Aorta (tissue), 5 donors: ENCODE results near the gene PTGR1. TPM values are rescaled to one million over a fixed set of nuclear protein-coding genes. Genes with fewer than 3 reads are reported as not detected.

Experiments
- ATAC-seq: fragments of 200-7000 bp; cut with Tn5 transposase; one replicate; pipeline ENCODE4 v1.9.1; 2022; ENCODE audit warnings: moderate library complexity; ENCODE audit not compliant: low FRiP score
- DNase-seq, 2 donors: peaks; one replicate each; pipeline ENCODE4 v3.0.0-alpha.2; 2020
- H3K27ac ChIP-seq, 2 donors: one replicate each; pipeline ENCODE4 v1.5.1; 2013; ENCODE audit warnings: low read length in 2 of 2, mild to moderate bottlenecking in 2 of 2, moderate library complexity in 2 of 2, control low read depth in 1 of 2, inconsistent platforms in 1 of 2, low read depth in 1 of 2
- H3K27me3 ChIP-seq, 2 donors: one replicate each; pipeline ENCODE4 v1.6.1; 2013; ENCODE audit warnings: control low read depth in 1 of 2, low read length in 1 of 2, mild to moderate bottlenecking in 1 of 2, moderate library complexity in 1 of 2; ENCODE audit not compliant: insufficient read depth in 2 of 2, control insufficient read depth in 1 of 2
- H3K36me3 ChIP-seq, 2 donors: one replicate each; pipeline ENCODE4 v1.6.1; 2013; ENCODE audit warnings: control low read depth in 1 of 2, low read length in 1 of 2, mild to moderate bottlenecking in 1 of 2; ENCODE audit not compliant: insufficient read depth in 2 of 2, control insufficient read depth in 1 of 2
- H3K4me1 ChIP-seq, 2 donors: one replicate each; pipeline ENCODE4 v1.6.1; 2013; ENCODE audit warnings: low read length in 2 of 2, control low read depth in 1 of 2, mild to moderate bottlenecking in 1 of 2, moderate library complexity in 1 of 2; ENCODE audit not compliant: insufficient read depth in 2 of 2, control insufficient read depth in 1 of 2
- H3K4me3 ChIP-seq, 2 donors: one replicate each; pipeline ENCODE4 v1.5.1; 2013; ENCODE audit warnings: low read length in 2 of 2, control low read depth in 1 of 2, mild to moderate bottlenecking in 1 of 2
- H3K9me3 ChIP-seq: one replicate; pipeline ENCODE4 v1.6.1; 2013; ENCODE audit warnings: mild to moderate bottlenecking, low read length; ENCODE audit not compliant: control insufficient read depth
- WGBS, 2 donors: extraction: QIAGEN DNeasy Blood & Tissue Kit; methylation state at CpG; one replicate each; pipeline ENCODE4 v1.1.7; 2013; 5-methylcytosine and 5-hydroxymethylcytosine counted together
- intact Hi-C, 2 donors: fragments of 100-400 bp; cut with DNase I; formaldehyde crosslinking; loops; one replicate each; pipeline versions ENCODE4 v1.14.2 to v1.15.0; 2022
- polyA plus RNA-seq, 2 donors: library from polyadenylated mRNA; stranded (reverse); fragments of 200-250 nt; gene quantifications; one replicate each; pipeline ENCODE4 v1.2.3, GENCODE V29; 2013
- total RNA-seq, 2 donors: library from RNA; stranded (reverse); fragmentation: NEBNext Ultra II Directional; extraction: Animal tissue kit (Norgen Biotek cat#: 25700); gene quantifications; one replicate each; pipeline ENCODE4 v1.2.1, GENCODE V29; 2021
- donor health status: healthy with polysubstance abuse.
- donor health status: Bipolar disorder and iron deficiency.
- donor health status: DM: no; HTN: no; CAD: no.
- donor health status: DM: no; HTN: no; CAD: no.
- donor health status: DM: yes; HTN: yes; CAD: no.

Gene PTGR1
- total and polyA plus RNA-seq, 4 donors, result 18.2 to 138 (median 39.5) TPM

DNA sequence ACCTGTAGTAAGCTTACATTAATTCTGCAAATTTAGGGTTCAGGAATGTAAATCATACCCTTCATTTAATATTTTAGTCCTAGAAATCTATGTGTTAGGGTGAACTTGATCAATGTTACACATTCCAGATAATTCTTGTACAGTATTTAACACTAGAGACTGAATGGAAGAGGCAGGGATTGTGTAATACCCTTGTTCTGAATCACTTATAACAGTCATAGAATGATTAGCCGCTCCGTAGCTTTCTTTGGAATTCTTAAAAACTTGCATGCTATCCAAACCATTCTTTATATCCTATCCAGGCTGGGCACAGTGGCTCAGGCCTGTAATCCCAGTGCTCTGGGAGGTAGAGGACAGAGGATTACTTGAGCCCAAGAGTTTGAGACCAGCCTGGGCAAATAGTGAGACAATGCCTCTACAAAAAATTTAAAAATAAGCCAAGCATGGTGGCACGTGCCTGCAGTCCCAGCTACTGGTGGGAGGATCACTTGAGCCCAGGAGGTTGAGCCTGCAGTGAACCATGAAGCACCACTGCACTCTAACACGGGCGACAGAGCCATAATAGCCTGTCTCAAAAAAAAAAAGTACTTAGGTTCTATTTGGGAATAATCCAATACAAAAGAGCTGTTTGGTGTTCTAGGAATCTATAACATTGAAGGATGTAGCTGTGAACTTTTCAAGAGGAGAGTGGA lies 66.2 kb downstream of the PTGR1 start:
- H3K4me1 ChIP-seq, result no peaks in the 10 kb centered on the region
- no peak overlapping the region for H3K27ac ChIP-seq
- H3K4me3 ChIP-seq, result no peak overlapping the region
- intact Hi-C loops, result no loop called here
- ATAC-seq (no peak), DNase-seq (no peak)
- peaks cover 15 to 16% of the 10 kb centered on the region in 2 donors for H3K36me3 ChIP-seq
- peaks cover 22% of the 10 kb centered on the region for H3K9me3 ChIP-seq
- WGBS, 2 donors, result 83 to 87% methylated on average over 5 of the region's 5 CpGs
- H3K27me3 ChIP-seq, result no peaks in the 10 kb centered on the region

DNA sequence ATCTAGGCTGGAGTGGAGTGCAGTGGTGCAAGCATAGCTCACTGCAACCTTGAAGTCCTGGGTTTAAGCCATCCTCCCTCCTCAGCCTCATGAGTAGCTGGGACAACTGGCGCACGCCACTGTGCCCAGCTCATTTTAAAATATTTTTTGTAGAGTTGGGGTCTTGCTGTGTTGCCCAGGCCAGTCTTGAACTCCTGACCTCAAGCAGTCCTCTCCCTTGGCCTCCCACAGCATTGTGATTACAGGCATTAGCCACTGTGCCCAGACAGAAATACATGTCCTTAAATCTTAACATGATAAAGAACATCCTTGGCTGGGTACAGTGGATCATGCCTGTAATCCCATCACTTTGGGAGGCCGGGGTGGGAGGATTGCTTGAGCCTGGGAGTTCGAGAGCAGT lies 67.7 kb downstream of the PTGR1 start:
- no peak for ATAC-seq
- intact Hi-C loops, result no loop called here
- no peak for DNase-seq
- H3K36me3 ChIP-seq, result peaks cover 8 to 11% of the 10 kb centered on the region in 2 donors
- H3K27me3 ChIP-seq, result no peaks in the 10 kb centered on the region
- H3K27ac ChIP-seq, result no peak overlapping the region
- no peak overlapping the region for H3K4me3 ChIP-seq
- no peaks in the 10 kb centered on the region for H3K4me1 ChIP-seq
- 97 to 98% methylated on average over 4 of the region's 4 CpGs for WGBS, 2 donors
- H3K9me3 ChIP-seq, result peaks cover 17% of the 10 kb centered on the region

DNA sequence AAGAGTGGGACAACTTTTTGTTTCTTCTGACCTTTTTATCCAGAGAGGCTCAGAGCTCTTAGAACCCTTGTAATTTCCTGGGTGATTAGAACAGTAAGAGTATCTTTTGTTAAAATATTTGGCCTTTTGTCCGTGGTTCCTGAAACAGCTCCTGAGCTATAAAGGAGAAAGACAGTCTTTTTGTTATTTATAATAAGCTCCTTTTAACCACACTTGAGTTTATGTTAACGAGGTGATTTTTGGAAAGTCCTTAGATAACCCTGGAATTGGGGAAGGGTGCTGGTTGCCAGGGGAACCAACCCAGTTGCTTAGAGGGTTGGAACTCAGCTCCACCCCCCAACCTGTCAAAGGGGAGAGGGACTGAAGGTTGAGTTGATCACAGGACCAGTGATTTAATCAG lies 69.7 kb downstream of the PTGR1 start:
- no peak for DNase-seq
- H3K27me3 ChIP-seq, result no peaks in the 10 kb centered on the region
- intact Hi-C loops, result no loop called here
- H3K9me3 ChIP-seq, result peaks cover 11% of the 10 kb centered on the region
- 40 to 43% methylated on average over 2 of the region's 2 CpGs for whole genome bisulfite sequencing, 2 donors
- no peak overlapping the region for H3K27ac ChIP-seq
- no peak overlapping the region for H3K4me3 ChIP-seq
- no peak for ATAC-seq
- peaks cover 7 to 9% of the 10 kb centered on the region in 2 donors for H3K36me3 ChIP-seq
- peaks cover 0 to 2% of the 10 kb centered on the region in 2 donors for H3K4me1 ChIP-seq

DNA sequence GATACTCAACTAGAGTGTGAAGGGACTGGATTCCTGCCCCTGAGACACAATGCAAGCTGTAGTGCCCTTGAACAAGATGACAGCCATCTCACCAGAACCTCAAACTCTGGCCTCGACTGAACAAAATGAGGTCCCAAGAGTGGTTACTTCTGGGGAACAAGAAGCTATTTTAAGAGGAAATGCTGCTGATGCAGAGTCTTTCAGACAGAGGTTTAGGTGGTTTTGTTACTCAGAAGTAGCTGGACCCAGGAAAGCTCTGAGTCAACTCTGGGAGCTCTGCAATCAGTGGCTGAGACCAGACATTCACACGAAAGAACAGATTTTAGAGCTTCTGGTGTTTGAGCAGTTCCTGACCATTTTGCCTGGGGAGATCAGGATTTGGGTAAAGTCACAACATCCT lies 72.1 kb downstream of the PTGR1 start:
- Histone ChIP-seq H3K9me3 (peaks cover 6% of the 10 kb centered on the region), H3K4me3 (no peak overlapping the region), H3K27me3 (no peaks in the 10 kb centered on the region), H3K27ac (no peak overlapping the region), H3K36me3 (peaks cover 0 to 5% of the 10 kb centered on the region in 2 donors), H3K4me1 (peaks cover 0 to 2% of the 10 kb centered on the region in 2 donors)
- intact Hi-C loops, result no loop called here
- DNase-seq (no peak), ATAC-seq (no peak)
- 91 to 95% methylated on average over 2 of the region's 2 CpGs for WGBS, 2 donors

DNA sequence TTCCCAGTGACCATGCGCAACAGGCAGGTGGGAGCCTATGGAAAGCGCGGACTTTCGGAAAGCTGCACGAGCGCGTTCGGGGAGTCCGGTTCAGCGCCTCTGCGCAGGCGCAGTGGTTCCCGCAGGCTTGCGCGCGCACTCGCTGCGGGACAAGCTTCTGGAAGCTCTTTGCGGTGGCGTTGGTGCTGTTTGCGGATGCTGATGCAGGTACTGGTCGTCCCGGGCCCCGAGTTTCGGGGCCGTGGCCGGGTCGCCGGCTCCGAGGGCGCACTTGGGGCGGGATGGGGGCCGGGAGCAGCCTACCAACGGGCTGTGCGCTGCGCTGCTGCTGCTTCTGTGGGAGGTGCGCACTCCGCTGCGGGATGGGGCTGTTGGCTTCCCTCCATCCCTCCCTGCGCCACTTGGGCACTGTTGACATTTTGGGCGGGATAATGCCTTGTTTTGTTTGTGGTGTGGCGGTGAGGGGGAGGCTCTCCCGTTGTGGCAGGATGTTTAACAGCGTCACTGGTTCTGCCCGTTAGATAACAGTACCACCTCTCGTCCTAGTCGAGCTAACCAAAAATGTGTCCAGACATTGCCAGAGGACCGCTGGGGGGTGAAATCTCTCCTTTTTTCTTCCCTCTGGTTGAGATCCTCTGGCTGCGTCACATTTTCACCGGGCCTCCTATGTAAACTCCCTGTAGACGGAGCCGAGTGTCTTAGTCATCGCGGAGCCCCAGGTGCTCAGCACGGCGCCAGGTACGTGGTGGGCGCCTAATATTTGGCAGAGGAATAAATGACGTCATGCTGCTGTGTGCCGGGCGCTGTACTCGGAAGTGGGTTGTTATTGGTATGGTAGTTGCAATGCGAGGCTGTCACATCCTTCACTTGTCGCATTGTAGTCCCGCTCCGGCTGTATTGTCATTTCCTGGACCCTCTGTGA lies 74.1 kb downstream of the PTGR1 start, which contains the start of gene ZNF483:
Gene ZNF483 (plus strand): TSS at position 124 of the 922 bp plus-strand sequence. CDS start 2,217 bp downstream, outside the sequence.
- H3K9me3 ChIP-seq, result peaks cover 3% of the 10 kb centered on the region
- DNase-seq, result peak; percentile 85 to 90
- H3K4me1 ChIP-seq, result peaks cover 0 to 2% of the 10 kb centered on the region in 2 donors
- peak within 1 kb of the TSS in 1 of 2 donors; percentile 23 for H3K27ac ChIP-seq
- no peaks in the 10 kb centered on the region for H3K27me3 ChIP-seq
- peak within 1 kb of the TSS; percentile 84 to 89 for H3K4me3 ChIP-seq
- peaks cover 0 to 4% of the 10 kb centered on the region in 2 donors for H3K36me3 ChIP-seq
- ATAC-seq, result peak; percentile 91
- intact Hi-C loops, result no loop called here
- WGBS, 2 donors, result 1% methylated on average over 66 of the region's 66 CpGs

DNA sequence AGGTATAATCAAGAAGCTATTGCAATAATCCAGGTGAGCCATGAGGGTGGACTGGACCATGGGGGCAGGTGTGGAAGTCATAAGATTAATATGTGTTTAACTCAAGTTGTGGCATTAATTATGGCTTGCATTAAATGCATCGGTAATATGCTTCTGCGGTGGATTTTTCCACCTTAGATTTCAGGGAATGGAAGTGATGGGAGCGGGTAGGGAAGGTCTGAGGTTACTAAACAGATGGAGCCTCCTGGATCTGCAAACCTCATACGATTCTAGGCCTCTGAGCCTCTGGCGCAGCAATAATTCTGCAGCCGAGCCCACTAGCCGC lies 74.8 kb downstream of the PTGR1 start:
- DNase-seq, result no peak
- peak overlapping the region; percentile 84 to 89 for H3K4me3 ChIP-seq
- no peaks in the 10 kb centered on the region for H3K9me3 ChIP-seq
- no peak for ATAC-seq
- H3K27me3 ChIP-seq, result no peaks in the 10 kb centered on the region
- WGBS, 2 donors, result 29% methylated on average over 7 of the region's 7 CpGs
- H3K27ac ChIP-seq, result no peak overlapping the region
- H3K4me1 ChIP-seq, result peaks cover 0 to 2% of the 10 kb centered on the region in 2 donors
- intact Hi-C loops, result no loop called here
- no peaks in the 10 kb centered on the region for H3K36me3 ChIP-seq

DNA sequence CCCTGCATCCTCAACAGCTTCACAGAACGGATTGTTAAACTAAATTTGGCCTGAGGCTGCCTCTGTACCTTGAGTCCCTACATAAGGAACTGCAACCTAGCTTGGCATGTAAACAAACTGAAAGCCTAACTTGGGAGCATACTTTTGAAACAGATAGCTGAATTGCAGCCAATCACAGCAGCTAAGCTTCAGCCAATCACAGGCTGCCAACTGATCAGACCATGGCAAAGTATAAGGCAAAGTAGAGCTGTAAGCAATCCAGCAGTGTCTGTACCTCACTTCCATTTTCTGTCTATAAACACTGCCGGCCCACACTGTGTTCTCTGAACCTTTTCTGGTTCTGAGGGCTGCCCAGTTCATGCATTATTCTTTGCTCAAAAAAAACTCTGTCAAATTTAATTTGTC lies 83.4 kb downstream of the PTGR1 start:
- Histone ChIP-seq H3K4me1 (no peaks in the 10 kb centered on the region), H3K27ac (no peak overlapping the region), H3K4me3 (no peak overlapping the region), H3K27me3 (no peaks in the 10 kb centered on the region), H3K36me3 (no peaks in the 10 kb centered on the region), H3K9me3 (peaks cover 1% of the 10 kb centered on the region)
- 48 to 67% methylated on average over 2 of the region's 2 CpGs for WGBS, 2 donors
- intact Hi-C loops, result no loop called here
- DNase-seq, result no peak
- ATAC-seq, result no peak

DNA sequence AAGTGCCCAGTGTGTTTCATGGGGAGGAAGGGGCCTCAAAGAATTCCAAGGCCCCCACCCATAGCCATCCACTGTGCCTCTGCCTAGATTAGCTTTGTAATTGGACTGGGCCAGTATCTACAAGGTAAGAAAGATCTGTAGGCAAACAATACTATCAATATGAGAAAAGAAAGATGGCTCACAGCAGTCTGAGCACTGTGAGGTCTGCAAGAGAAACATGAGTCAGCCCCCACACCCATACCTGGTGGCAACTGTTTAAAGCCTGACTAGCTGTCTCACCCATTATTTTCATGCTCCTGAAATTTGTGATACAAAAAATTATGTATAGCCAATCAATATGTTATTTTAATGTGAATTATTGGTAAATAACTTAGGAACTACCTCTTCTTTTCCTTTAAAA lies 84.5 kb downstream of the PTGR1 start:
- no peaks in the 10 kb centered on the region for H3K36me3 ChIP-seq
- H3K4me1 ChIP-seq, result no peaks in the 10 kb centered on the region
- ATAC-seq, result no peak
- no peaks in the 10 kb centered on the region for H3K27me3 ChIP-seq
- no peak overlapping the region for H3K4me3 ChIP-seq
- no peak overlapping the region for H3K27ac ChIP-seq
- intact Hi-C loops, result no loop called here
- DNase-seq, result no peak
- H3K9me3 ChIP-seq, result peaks cover 1% of the 10 kb centered on the region
